Renal pelvis (tissue), 12 donors: Measurements from ENCODE around the gene JAM3. TPM values are rescaled to one million over a fixed set of nuclear protein-coding genes. Genes with fewer than 3 reads are reported as not detected.

Experiments
- DNase-seq: peaks from one replicate; pipeline ENCODE4 v3.0.0-alpha.2; 2013
- long read RNA-seq, 16 experiments: transcript quantifications; one replicate each; lab custom pipeline, GENCODE V29; 2026
- polyA plus RNA-seq, 3 donors: library from polyadenylated mRNA; unstranded; fragments of 120-200 nt; gene quantifications; one replicate each; pipeline ENCODE4 v1.2.1, GENCODE V29; 2013; ENCODE audit not compliant: insufficient read length in 3 of 3

JAM3 gene
- polyA plus RNA-seq: 10 to 100 TPM; 52.9 to 58.2 (median 54.7) TPM
- long read RNA-seq, donor 1, transcript JAM3-201 (9 exons, 3,912 nt): major isoform, 9 of 13 reads
- long read RNA-seq, donor 1, partial matches to known transcripts: 0 of 13 reads
- long read RNA-seq, donor 1, other reads (novel, unspliced or antisense): 0 of 13 reads
- long read RNA-seq, donor 2, transcript JAM3-207 (3 exons, 997 nt): minor isoform, 5 of 31 reads
- long read RNA-seq, donor 2, transcript JAM3-201 (9 exons, 3,912 nt): major isoform, 20 of 31 reads
- long read RNA-seq, donor 2, partial matches to known transcripts: 6 of 31 reads
- long read RNA-seq, donor 2, other reads (novel, unspliced or antisense): 0 of 31 reads
- long read RNA-seq, donor 3, transcript JAM3-201 (9 exons, 3,912 nt): major isoform, 12 of 20 reads
- long read RNA-seq, donor 3, transcript JAM3-207 (3 exons, 997 nt): minor isoform, 5 of 20 reads
- long read RNA-seq, donor 3, partial matches to known transcripts: 0 of 20 reads
- long read RNA-seq, donor 3, other reads (novel, unspliced or antisense): 0 of 20 reads
- long read RNA-seq, donor 4, transcript JAM3-201 (9 exons, 3,912 nt): major isoform, 12 of 13 reads
- long read RNA-seq, donor 4, partial matches to known transcripts: 0 of 13 reads
- long read RNA-seq, donor 4, other reads (novel, unspliced or antisense): 0 of 13 reads
- long read RNA-seq, donor 5, transcript JAM3-201 (9 exons, 3,912 nt): major isoform, 7 of 9 reads
- long read RNA-seq, donor 5, partial matches to known transcripts: 0 of 9 reads
- long read RNA-seq, donor 5, other reads (novel, unspliced or antisense): 0 of 9 reads
- long read RNA-seq, donor 6, partial matches to known transcripts: 0 of 5 reads
- long read RNA-seq, donor 6, other reads (novel, unspliced or antisense): 0 of 5 reads
- long read RNA-seq, donor 7, transcript JAM3-207 (3 exons, 997 nt): minor isoform, 5 of 53 reads
- long read RNA-seq, donor 7, transcript JAM3-201 (9 exons, 3,912 nt): major isoform, 14 of 53 reads
- long read RNA-seq, donor 7, partial matches to known transcripts: 34 of 53 reads
- long read RNA-seq, donor 7, other reads (novel, unspliced or antisense): 0 of 53 reads
- long read RNA-seq, donor 8, transcript JAM3-201 (9 exons, 3,912 nt): major isoform, 7 of 8 reads
- long read RNA-seq, donor 8, partial matches to known transcripts: 0 of 8 reads
- long read RNA-seq, donor 8, other reads (novel, unspliced or antisense): 0 of 8 reads
- long read RNA-seq, donor 9, transcript JAM3-201 (9 exons, 3,912 nt): major isoform, 7 of 12 reads
- long read RNA-seq, donor 9, partial matches to known transcripts: 0 of 12 reads
- long read RNA-seq, donor 9, other reads (novel, unspliced or antisense): 0 of 12 reads
- long read RNA-seq, donor 10, transcript JAM3-201 (9 exons, 3,912 nt): major isoform, 8 of 11 reads
- long read RNA-seq, donor 10, partial matches to known transcripts: 0 of 11 reads
- long read RNA-seq, donor 10, other reads (novel, unspliced or antisense): 0 of 11 reads
- long read RNA-seq, donor 11, transcript JAM3-201 (9 exons, 3,912 nt): major isoform, 7 of 7 reads
- long read RNA-seq, donor 11, partial matches to known transcripts: 0 of 7 reads
- long read RNA-seq, donor 11, other reads (novel, unspliced or antisense): 0 of 7 reads
- long read RNA-seq, donor 12, transcript JAM3-201 (9 exons, 3,912 nt): major isoform, 10 of 17 reads
- long read RNA-seq, donor 12, partial matches to known transcripts: 5 of 17 reads
- long read RNA-seq, donor 12, other reads (novel, unspliced or antisense): 0 of 17 reads
- long read RNA-seq, donor 13, transcript JAM3-201 (9 exons, 3,912 nt): major isoform, 5 of 9 reads
- long read RNA-seq, donor 13, partial matches to known transcripts: 0 of 9 reads
- long read RNA-seq, donor 13, other reads (novel, unspliced or antisense): 0 of 9 reads
- long read RNA-seq, donor 14: 0 reads
- long read RNA-seq, donor 15, transcript JAM3-201 (9 exons, 3,912 nt): major isoform, 8 of 9 reads
- long read RNA-seq, donor 15, partial matches to known transcripts: 0 of 9 reads
- long read RNA-seq, donor 15, other reads (novel, unspliced or antisense): 0 of 9 reads
- long read RNA-seq, donor 16, transcript JAM3-201 (9 exons, 3,912 nt): major isoform, 10 of 14 reads
- long read RNA-seq, donor 16, partial matches to known transcripts: 0 of 14 reads
- long read RNA-seq, donor 16, other reads (novel, unspliced or antisense): 0 of 14 reads

DNA sequence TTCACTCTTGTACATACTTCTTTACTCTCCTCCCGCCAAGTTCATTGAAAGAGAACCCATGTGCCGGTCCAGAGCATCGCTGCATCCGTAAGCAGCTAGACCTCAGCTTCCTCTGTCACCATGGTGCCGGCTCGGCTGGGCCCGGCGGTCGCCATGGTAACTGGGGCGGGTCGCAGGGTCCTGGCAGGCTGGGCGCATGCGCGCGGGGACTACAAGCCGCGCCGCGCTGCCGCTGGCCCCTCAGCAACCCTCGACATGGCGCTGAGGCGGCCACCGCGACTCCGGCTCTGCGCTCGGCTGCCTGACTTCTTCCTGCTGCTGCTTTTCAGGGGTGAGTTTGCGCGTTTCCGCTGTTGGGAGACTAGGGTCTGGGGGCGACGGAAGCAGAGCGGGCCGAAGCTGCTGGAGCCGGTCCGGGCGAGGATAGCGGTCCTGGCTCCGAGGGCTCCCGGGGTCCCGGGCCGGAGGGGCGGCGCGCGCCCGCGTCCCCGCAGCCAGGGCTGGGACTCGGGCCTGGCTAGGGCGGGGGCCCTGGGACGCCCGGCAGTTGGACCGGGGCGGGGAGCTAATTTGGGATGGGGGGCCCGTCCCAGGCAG is at the start of gene JAM3:
Gene JAM3 (plus strand): TSS at position 244 of the 597 bp plus-strand sequence. CDS start 12 bp downstream, at position 256.
- peak; percentile 93 for DNase-seq

DNA sequence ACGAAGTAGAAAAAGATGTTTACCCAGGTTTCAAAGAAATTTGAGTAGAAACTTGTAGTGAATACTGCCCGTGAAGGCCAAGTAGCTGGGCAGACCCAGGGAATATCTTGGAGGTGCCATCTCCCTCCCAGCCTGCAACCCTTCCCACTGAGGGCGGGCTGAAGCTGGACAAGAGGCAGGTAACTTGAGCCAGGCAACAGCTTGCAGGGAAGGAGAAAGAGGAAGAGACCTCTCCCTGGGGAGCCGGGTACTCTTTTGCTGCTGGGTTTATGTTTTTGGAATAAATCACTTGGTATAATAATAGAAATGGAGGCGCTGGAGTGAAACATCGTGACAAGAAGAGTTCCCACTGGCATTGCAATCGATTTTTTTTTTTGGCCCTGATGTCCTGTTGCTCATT is 49.4 kb upstream of the JAM3 start:
- no peak for DNase-seq

DNA sequence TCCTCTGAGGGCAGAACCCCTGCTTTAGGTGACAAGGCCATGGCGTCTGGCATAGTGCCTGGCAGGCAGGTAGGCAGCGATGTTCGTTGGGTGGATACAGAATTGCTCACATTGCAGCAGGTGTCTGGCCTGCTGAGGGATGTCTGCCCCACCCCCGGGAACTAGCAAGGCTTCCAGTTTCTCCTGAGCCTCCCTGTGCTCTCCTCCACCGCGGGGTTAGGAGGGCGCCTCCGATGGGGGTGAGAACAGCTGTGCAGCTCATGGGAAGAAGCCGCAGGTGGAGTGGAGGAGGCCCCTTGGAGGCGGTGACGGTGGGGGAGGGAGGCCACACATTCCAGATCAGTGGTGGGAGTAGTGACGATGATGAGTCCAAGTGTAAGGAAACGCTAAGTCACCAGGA is 48.3 kb upstream of the JAM3 start:
- DNase-seq: no peak

DNA sequence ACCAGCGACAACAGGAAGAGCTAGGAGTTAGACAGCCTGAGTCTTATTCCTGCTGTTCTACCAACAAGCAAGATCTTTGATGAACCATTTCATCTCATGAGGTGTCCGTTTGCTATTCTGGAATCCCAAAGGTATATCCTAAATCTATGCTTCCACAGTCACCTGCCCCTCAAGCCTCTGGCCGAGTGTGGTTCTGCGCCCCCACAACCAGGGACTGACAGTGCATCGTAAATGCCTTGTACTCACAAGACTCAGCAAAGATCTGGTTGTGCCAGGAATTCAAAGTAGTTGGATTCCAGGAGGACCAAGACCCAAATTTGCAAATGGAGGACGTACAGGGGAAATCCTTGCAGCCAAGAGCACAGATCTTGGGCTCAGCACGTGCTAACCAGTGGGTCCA is 47.5 kb upstream of the JAM3 start:
- DNase-seq: no peak

DNA sequence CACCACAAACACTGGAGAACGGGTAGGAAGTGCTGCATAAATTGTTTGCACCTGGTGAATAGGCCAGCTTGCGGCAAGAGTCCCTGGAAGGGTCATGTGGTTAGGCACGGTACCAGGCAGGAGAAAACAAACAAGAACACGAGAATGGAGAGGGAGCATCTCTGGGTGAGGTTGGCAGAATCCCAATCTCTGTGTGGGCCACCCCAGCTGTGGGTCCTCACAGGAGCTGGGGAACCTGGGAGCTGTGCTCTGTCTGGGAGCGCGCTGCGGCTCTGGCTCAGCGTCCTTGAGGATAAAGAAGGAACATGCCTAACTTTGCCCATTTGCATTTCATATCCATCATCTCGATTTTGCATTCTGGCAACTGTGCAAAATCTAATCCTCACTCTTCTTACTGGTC is 46.1 kb upstream of the JAM3 start:
- DNase-seq: no peak

DNA sequence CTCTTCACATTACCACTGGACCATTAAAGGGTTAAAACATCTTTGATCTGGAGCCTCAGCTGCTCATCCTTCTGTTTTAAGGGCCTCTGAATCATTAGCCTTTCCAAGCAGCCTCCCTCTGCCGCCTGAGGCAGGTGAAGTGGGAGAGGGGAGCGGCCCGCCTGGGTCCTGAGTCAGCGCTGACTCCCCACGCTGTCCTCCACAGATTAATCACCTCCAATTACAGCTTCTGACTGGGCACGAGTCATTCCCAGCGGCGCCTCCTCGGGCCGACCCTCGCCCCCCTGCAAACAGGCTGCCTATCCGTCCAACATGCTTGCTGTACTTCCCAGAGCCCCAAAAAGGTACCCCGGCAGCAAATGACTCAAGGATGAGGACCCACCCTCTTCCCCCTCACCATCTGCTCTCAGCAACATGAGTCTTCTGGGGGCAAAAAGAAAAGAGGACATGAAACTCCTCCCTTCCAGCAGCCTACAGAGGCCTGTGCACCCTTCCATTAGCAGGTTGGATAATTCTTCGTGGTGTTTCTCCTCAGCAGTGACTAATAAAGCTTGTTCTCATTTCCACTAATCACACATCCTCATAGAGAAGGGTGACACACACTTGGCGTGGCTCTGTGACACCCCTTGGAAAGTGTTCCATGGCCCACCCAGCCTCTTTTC is 44.3 kb upstream of the JAM3 start:
- no peak for DNase-seq

DNA sequence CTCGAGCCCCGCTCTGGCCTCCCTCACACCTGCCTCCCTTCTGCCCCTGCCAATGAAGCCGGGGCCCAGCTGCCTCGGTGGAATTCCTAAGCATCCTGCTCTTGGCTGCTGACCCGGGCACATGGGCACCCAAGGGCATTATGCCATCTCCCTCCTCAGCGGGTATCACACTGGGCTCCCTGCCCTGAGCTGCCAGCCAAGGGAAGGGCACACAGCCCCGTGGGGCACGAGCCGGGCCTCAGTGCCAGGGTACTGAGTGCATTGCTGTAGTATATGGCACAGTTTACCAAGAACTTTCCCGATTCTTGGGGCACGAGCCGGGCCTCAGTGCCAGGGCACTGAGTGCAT is 43.8 kb upstream of the JAM3 start:
- DNase-seq: no peak

DNA sequence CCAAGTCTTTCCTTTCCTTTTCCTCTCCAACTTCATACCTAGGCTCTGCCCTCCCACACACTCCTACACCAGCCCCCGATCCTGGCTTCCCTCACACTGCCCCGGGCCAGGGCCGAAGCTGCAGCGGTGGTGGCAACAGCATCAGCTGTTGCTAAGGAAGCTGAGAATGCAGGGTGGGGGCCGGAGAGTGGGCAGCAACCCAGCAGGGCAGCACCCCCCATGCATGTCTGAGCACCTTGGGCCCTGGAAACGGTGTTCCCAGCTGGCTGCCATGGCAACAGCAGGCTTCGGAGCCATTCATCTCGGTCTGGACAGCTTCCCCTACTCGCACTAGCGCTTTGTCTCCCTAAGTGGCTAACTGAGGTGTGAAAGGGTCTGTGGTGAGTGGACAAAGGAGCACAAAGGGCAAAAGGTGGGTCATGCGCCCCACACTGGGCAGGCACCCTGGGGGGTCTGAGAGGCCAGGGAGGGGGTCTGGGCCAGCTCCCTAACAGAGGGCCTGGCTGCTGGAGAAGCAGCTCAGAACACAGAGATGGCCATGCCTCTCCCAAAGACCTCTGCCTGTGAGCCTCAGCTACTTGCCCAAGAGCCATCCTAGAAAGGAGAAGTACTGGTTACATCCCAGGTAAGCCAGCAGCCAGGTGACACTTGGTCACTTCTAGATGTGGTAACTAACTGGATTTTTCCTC is 42.1 kb upstream of the JAM3 start:
- peak; percentile 82 for DNase-seq

DNA sequence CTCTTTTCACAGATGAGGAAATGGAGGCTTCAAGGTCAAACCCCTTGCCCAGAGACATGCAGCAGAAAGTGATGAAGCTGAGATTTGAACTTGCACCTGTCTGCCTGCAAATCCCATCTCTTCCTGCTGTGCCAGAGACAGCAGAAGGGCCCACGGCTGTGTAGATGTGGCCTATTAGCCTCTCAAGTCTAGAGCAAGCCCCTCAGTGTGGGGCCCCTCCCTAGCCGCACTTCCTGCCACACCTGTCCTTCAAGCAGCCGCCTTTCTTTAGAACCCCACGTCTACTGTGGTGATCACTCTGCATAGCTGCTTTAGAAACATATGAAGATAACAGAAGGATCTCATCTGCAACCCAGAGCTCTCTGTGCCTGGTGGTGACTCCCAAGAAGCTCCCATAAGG is 41.2 kb upstream of the JAM3 start:
- no peak for DNase-seq

DNA sequence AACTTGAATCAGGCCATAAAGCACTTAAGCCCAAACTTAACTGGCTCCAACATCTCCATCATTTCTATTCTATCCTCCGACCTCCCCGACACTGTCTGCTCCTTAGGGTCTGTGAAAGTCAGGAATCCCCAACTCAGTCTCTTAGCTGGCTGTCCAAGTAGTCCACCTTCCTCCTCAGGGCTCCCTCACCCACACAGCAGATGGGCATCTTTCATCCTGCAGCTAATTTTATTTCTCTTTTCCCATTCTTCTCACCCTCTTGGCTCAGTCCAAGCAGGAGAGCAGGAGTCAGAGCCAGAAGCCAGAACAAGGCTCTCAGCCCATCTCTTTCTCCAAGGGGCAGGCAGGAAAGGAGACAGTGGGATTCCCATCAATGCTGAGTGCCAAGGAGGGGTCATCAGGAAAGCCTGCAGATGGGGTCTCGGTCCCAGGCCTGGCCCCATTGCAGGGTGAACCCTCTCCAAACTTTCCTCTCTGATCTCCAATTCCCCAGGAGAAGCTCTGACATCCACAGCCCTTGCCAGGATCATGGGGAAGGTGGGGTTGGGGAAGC is 40.4 kb upstream of the JAM3 start:
- DNase-seq: no peak

DNA sequence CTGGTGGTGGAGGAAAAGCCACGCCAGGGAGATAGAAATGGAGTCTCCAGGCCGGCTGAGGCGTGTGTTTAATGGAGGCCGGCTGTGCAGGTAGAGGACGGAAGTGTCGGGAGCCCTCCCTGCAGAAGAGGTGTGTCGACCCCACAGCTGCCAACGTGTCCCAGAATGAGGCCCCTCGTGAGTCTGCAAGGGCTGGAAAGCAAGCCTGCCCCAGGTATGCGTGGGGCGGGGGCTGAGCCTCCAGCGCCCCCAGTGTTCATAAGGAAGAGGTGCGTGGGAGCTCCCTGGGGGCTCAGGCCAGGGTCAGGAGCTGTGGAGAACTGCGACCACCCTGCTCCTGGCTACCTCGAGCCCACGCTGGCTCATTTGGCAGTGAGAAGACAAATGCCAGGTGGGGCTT is 38.0 kb upstream of the JAM3 start:
- DNase-seq: no peak

DNA sequence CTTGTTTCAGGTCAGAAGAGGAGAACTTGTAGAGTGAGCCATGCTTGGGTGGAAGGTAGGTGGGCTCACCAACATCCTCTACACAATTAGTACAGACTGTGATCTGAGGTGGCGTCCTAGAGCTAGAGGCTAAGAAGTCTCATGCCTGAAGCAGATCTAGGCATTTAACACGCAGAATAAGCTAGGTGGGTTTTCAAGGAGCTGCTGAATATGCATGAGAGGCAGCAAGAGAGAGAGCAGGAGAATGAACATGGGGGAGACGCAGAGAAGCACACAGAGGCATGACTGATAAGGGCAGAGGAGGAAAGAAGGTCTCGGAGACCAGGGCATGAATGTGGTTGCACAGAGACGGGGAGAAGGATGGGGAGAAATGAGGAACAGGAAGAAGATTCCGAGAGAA is 36.8 kb upstream of the JAM3 start:
- DNase-seq: no peak

DNA sequence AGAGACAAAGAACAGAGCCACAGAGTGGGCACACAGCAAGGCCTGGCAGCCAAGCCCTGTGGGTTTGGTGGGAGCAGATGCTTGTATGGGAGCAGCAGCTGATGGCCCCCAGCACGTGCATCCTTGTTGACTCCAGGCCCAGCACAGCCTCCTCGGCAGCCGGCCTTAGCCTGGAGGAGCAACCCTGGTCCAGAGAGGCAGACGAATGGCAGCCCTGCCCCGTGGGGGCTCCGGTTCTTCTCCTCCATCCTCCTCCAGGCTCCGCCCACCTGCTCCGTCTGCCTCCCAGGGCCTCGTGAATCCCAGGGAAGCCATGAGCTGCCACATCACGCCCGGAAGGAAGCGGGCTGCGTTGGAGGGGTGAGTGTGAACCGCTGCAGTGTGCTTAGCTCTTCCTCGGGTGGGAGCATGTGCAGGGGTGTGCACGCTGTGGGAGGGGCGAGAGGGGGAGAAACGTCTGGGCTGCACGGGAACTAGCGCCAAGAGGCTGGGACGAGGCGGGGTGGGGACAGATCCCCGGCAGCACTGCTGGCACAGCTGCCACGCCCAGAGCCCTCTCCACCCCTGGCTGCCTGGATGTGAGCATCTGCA is 36.3 kb upstream of the JAM3 start:
- DNase-seq: no peak

DNA sequence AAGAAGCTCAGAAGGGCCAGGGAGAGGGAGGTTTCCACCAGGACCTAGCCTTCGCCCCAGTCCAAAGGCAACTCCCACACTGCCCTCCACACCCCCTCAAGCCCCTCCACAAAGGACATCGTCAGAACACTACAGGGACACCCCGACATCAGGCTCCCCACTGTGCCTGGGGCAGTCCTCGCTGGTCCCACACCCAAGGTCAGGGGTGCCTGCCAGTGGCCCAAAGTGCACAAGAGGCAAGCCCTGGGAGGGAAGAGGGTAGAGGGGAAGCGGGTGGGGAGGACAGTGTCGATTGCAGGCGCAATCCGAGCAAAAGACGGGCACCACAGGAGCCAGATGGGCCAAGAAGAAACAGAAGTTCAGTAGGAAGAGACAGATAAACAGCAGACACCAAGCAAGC is 35.6 kb upstream of the JAM3 start:
- no peak for DNase-seq

DNA sequence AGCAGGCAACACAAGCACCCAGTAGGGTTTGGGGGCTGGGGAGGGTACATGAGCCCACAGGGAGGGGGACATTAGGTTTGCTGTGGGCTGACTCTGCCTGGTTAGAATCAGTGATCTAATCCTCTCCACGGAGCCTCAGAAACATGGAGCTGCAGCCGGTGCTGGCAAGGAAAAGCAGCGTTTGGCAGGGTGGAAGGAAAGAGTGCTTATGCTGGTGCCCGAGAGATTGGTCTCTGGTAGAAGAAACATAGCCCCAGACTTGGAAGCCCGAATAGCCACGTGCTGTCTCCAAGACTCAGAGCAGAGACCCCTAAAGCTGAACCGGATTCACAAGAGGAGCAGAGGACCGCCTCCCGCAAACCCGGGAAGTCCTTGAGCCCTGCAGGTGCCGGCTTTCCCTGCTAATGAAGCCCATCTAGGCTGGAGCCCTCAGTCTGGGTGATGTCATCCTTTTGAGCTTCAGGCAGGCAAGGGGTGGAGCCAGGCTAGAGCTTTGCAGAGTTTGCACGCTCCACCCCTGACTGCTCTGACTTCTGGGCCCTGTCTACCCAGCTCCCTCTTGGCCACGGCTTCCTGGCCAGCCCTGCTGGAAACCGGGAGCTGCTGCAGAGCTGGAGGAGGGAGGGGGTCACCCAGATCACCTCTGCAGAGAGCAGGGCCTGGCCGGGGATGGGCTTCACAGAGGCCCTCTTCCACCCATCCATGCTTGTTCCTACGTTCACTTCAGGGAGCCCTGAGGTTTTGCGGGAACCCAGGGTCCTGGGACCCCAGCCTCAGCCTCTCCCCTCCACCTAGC is 35.0 kb upstream of the JAM3 start:
- peak; percentile 90 for DNase-seq

DNA sequence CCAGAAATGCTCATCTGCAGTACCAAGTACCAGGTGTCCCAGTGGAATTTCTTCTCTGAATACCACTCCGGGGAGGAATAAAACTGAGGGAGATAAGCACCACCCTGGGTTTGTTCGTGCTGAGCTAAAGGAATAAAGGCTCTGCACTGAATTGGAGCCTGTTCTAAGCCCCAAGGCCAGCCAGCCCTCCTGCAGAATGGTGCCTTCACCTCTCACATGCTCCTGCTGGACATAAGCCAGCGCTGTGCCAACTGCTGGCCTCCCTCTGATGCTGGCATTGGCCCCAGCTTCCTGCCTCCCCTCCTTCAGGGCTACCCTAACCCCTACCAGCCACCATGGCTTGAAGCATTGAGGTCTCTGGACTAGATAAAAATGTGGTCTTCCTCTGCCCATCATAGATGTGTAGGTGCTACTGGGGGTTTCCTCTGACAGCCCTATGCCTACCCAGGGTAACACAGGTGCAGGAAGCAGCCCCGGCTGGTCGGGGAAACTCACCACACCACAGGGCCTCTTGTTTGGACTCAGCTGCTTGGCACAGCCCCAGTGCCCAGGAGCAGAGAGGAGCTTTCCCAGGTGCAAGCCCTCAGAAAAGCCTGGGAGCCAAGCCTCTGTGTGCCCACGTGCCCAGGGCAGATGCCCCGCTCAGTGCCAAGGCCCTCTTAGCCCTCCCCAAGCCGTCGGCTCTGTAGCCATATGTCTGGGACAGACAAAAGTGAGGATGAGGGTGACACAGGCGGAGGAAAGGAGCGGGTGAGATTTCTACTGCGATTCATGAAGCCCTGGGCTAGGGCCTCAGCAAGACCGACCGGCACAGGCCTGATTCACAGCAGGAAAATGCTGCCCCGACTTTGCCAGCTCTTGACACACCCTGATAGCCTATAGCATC is 34.1 kb upstream of the JAM3 start:
- no peak for DNase-seq
